22Rv1 (cell line): Measurements from ENCODE around the gene KIRREL3.

Experiments
- CTCF ChIP-seq: fragments of 450-650 bp; IDR thresholded peaks from 2 replicates; pipeline ENCODE4 v1.5.1; 2017; ENCODE audit warnings: mild to moderate bottlenecking
- ZFX ChIP-seq: fragments of 450-650 bp; IDR thresholded peaks from 2 replicates; pipeline ENCODE4 v1.6.1; 2017; ENCODE audit warnings: antibody characterized with exemption, borderline replicate concordance

DNA sequence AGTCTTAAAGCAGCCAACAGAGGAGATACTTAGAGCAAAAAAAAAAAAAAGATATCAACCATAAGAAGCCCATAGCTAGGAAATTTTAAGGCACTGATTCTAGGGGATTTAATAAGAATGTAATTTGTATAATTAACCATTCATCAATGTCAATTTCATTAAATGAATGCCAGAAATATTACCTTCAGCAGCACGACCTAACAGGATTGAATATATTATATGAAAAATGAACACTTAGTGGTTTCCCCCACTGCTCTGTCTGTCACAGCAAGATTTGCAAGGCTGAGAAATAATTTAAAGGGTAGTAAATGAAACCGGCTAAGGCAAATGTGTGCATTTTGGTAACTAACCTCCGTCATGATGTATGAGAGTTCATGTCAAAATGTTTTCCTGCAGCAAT, 319.9 kb downstream of the KIRREL3 start:
- TF ChIP-seq CTCF (no peak), ZFX (no peak)
